Measurements from ENCODE around the gene CALML3. TPM values are rescaled to one million over a fixed set of nuclear protein-coding genes. Genes with fewer than 3 reads are reported as not detected.

The CALML3 gene
- total and polyA plus RNA-seq, 2 of the 8 experiments (the other 6 are each of a cell fraction or from before 2014, with no cell fraction given): not detected

DNA sequence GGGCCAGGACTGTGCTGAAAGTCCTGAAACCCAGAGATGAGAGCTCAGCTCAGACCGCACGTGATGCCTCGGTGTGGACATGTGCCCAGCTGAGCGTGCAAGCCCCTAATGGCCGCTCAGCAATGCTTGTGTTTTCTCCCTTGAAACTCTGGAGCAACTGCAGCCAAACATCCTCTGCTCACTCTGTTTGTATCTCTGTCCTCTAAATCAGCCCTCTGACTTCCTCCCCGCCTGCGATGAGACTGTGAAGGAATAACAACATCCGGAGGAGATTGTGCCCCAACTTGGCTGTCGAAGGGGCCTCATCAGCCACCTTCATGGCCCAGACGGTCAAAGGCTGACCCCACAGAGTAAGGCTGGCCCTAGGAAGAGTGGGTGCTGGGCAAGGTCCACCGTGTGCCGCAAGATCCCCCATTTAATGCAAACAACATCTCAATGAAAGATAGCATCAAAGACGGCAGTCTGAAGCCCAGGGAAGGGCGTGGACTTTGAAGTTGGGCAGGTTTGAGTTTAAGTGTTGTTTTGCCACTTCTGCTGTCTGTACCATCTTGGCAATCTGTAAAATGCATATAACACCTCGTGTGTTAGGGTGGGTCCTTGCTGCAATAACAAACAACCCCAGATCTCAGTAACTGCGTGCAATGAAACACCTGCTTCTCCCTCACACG, 39.9 kb downstream of the CALML3 start:
- no peak overlapping the region for H3K9ac ChIP-seq (replicated peaks in 1 of 4; ENCODE audit: extremely low read depth in 1 of 4, low read depth in 3 of 4, low read length in 3 of 4)
- no peaks in the 10 kb centered on the region for H4K20me1 ChIP-seq (replicated peaks in 1 of 2; ENCODE audit: control insufficient read depth in 1 of 2, insufficient read depth in 2 of 2, low read length in 2 of 2)
- H2BK120ac ChIP-seq (replicated peaks; ENCODE audit: low read depth, low read length): no peak overlapping the region
- no peak for DNase-seq (ENCODE audit: low read depth in 1 of 2, low spot score in 2 of 2)
- H2BK15ac ChIP-seq (ENCODE audit: low read length): no peak overlapping the region
- H3K23me2 ChIP-seq (ENCODE audit: low read depth, low read length): peaks cover 4% of the 10 kb centered on the region; the same call in 1 of the 2 replicates
- no peak overlapping the region for H4K5ac ChIP-seq (ENCODE audit: insufficient read length, low read depth, low read length)
- no peaks in the 10 kb centered on the region for H3K79me2 ChIP-seq (ENCODE audit: control insufficient read depth in 1 of 2, insufficient read depth in 2 of 2, low read length in 2 of 2)
- no peak overlapping the region for H3K27ac ChIP-seq (ENCODE audit: low read depth, low read length)
- H3K4ac ChIP-seq (replicated peaks; ENCODE audit: insufficient read length, low read depth, low read length): no peak overlapping the region
- H3K23ac ChIP-seq (ENCODE audit: insufficient read length): no peak overlapping the region
- no peak overlapping the region; the same call in 1 of the 2 replicates for H4K8ac ChIP-seq (ENCODE audit: extremely low read depth, insufficient read depth, low read length)
- H3K27me3 ChIP-seq (replicated peaks in 1 of 4; ENCODE audit: control insufficient read depth in 3 of 4, extremely low read depth in 1 of 4, insufficient read depth in 3 of 4, low read length in 3 of 4): no peaks in the 10 kb centered on the region
- CTCF ChIA-PET (ENCODE audit: partially characterized antibody): interaction anchor here (0.6 to 1.5 kb wide), 3 partner anchors 10 to 118 kb away, joined by 3 to 8 read pairs (median 3); no protein-coding TSS in a partner anchor
- H4K91ac ChIP-seq (replicated peaks; ENCODE audit: insufficient read length, low read length): no peak overlapping the region
- no peak overlapping the region for H3K4me2 ChIP-seq (ENCODE audit: insufficient read depth in 1 of 2, low read depth in 2 of 2, low read length in 2 of 2)
- H3K4me1 ChIP-seq (replicated peaks in 1 of 4; ENCODE audit: control insufficient read depth in 3 of 4, insufficient read depth in 4 of 4, low read length in 3 of 4): no peaks in the 10 kb centered on the region; a peak in 1 of 7 replicates
- 0 out of 2 replicates have a peak overlapping the region, but pooled peaks have one; percentile 30 for H2AK5ac ChIP-seq (ENCODE audit: low read depth, low read length)
- no peaks in the 10 kb centered on the region for H3K36me3 ChIP-seq (ENCODE audit: control insufficient read depth in 2 of 4, insufficient read depth in 4 of 4, low read length in 3 of 4)
- no peak overlapping the region for H3K18ac ChIP-seq (ENCODE audit: extremely low read depth, low read length)
- no peaks in the 10 kb centered on the region for H3K79me1 ChIP-seq (ENCODE audit: low read depth, low read length)
- FAIRE-seq: no peak
- POLR2A ChIA-PET (ENCODE audit: partially characterized antibody): no interaction called here
- WGBS, 2 experiments (ENCODE audit: extremely low coverage in 1 of 2, insufficient coverage in 1 of 2, insufficient read length in 1 of 2, insufficient replicate concordance in 2 of 2, low coverage in 1 of 2, low lambda C conversion rate in 2 of 2, missing lambda C conversion rate in 1 of 2): 93% methylated on average over 17 of the region's 17 CpGs; no CpG with 5 or more reads in 1 of the 2 experiments
- peak overlapping the region; percentile 68; the same call in 1 of the 2 replicates for H2BK12ac ChIP-seq (ENCODE audit: low read depth, low read length)
- 0 out of 2 replicates have a peak overlapping the region, but pooled peaks have one; percentile 11 for H2AFZ ChIP-seq (ENCODE audit: low read length)
- H2BK20ac ChIP-seq (ENCODE audit: low read length): no peak overlapping the region
- TF ChIP-seq KDM4A (IDR thresholded peaks at IDR 0.05; ENCODE audit: low read depth, low read length, severe bottlenecking): no peak
- no peak overlapping the region for H3K56ac ChIP-seq (replicated peaks; ENCODE audit: insufficient read length, low read depth, low read length)
- no peak overlapping the region for H3K14ac ChIP-seq (ENCODE audit: insufficient read length)
- peak overlapping the region; percentile 49 for H2BK5ac ChIP-seq (ENCODE audit: low read depth, low read length)
- H3K4me3 ChIP-seq (ENCODE audit: extremely low read depth in 1 of 4, insufficient read depth in 2 of 4, low read depth in 3 of 4, low read length in 4 of 4): no peak overlapping the region
- no peaks in the 10 kb centered on the region for H3K9me3 ChIP-seq (ENCODE audit: insufficient read depth in 2 of 2, low read depth in 1 of 2, low read length in 1 of 2)

Measured in H1 (cell line).